GM19240 (cell line): ENCODE data around the gene NFIA.
A peak's percentile ranks its signal among the peaks of the same experiment; 100 is the strongest.

Experiments used
- DNase-seq: peaks from one replicate; pipeline ENCODE4 v3.0.0; 2011; ENCODE audit warnings: low spot score; ENCODE audit not compliant: insufficient read length

Gene NFIA

GRCh38 chr1:61295818-61296537 lies 213.6 kb downstream of the NFIA start:
- DNase-seq, result no peak

DNA sequence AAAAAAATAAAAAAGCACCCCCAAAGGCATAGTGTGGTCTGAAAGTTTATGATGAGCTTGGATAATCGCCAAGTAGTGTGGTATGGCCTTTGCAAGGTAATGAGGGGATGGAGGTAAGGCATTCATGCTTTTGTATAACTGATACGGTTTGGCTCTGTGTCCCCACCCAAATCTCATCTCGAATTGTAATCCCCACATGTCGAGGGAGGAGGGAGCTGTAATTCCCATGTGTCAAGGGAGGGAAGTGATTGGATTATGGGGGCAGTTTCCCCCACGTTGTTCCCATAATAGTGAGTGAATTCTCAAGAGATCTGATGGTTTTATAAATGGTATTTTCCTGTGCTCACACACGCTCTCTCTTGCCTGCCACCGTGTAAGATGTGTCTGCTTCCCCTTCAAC lies 215.5 kb downstream of the NFIA start:
- no peak for DNase-seq

DNA sequence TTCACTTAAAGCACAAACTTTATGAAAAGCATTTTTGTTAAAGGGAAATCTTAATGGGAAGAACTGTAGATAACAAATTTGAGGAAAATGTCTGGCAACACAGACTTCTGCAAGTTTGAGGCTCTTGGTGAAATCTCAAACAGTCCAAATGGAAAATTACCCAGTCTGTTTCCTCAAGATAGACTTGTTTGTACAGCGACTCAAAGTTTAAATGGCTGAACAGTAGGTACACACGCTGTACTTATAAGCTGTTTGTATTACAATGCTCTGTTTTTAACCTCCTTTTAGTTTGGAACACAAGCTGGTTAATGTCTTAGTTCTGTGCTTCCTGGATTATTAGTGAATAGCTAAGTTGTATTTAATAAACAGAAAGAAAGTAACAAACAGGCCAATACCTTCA lies 217.1 kb downstream of the NFIA start:
- no peak for DNase-seq

DNA sequence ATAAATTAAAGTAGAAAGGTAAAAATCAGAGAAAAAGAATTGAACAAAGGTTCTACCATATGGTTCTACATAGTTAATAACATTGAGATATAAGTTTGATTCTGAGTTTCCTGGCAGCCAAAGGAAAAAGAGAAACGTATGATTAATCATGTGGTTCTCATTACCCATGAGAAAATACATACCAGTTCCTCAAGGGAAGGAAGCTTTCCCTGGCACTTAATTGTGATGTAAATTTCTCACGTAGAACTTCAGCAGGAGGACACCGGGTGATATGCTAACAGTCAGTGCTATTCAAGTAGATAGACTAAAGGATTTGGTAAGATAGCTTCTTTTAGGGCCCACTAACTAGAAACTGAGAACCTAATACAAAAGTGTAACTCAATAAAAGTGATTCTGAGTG lies 218.5 kb downstream of the NFIA start:
- no peak for DNase-seq

DNA sequence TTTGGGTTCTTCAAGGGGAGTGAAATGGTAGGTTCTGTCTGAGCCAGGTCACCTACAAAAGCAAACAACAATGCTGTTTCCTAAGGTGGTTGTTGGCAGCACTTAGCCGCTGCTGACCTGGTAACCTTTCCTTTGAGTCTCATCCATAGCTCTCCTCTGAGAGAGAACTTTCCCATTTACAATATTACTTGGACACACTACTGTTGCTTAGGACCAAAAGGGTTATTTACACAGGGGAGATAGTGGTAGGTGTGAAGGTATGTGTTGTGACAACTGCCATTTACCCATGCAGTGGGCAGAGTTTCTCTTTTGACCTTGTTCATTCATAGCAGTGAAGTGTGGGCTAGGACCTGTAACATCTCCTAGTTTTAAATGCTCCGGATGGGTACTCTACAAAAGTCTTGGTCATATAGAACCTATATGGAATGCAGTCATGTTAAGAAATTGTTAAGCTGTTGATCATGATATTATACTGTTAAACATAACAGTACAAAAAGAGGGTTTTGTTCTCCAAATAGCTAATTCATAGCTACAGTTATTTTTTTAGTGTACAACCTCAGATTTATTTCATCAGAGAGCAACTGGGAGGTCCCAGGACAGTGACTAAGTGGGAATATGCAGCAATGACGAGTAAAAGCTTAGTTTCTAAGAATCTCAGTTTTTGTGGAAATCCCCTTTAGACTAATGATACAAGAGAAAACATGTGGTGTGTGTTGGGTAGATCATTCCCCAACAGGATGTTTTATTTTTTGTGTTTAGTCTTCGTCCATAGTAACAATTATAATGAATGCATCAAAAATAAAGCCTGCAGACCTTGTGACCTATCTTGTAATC lies 219.7 kb downstream of the NFIA start:
- no peak for DNase-seq

DNA sequence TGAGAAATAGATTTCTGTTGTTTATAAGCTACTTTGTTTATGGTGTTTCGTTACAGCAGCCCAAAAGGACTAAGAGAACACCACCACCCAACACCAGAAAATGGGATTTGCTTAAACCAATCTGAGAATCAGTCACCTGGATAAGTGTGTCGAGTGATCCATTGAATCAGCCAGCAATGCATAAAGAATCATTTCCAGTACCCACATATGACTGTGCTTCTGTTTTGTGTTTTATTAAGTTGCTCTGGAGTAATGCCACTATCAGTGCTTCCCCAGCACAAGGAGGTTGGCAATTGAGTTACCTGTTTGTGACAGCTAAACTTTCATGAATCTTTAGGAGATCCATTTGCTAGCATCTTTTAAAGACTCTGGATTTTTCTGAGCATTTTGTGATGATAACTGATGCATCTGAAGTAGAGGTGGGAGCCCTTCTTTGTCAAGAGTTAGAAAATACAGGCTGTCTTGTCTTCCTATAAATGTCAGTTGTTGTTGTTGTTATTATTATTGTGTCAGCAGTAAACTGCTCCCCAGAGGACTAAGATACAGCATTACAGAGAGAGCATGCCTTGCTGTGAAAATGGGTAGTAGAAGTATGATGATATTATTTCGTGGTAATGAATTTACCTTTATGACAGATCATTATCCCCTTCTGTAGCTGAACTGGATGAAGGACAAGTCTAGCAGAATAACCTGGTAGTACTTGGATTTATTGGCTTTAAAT lies 225.2 kb downstream of the NFIA start:
- no peak for DNase-seq

DNA sequence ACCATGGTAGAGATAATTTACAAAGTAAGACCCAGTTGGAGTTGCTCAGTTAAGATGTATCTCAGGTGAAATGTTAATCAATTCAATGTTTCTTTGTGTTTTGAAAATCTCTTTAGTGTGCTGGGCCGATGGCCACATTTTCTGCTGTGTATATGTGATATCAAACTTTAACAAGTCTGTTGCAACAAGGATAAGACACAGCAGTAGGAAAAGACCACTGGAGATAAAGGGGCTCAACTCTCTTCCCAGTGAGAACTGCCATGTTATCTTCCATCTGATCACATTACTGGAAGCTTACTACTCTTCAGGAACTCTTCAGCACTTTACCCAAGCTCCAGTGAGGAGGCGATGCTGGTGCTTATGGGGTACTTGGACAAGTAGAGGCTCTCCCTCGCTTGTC lies 227.7 kb downstream of the NFIA start:
- DNase-seq, result no peak

- no peak for DNase-seq
Observed at GRCh38 chr1:61310538-61310937, 228.2 kb downstream of the NFIA start.

GRCh38 chr1:61313906-61314422 lies 231.6 kb downstream of the NFIA start:
- no peak for DNase-seq

DNA sequence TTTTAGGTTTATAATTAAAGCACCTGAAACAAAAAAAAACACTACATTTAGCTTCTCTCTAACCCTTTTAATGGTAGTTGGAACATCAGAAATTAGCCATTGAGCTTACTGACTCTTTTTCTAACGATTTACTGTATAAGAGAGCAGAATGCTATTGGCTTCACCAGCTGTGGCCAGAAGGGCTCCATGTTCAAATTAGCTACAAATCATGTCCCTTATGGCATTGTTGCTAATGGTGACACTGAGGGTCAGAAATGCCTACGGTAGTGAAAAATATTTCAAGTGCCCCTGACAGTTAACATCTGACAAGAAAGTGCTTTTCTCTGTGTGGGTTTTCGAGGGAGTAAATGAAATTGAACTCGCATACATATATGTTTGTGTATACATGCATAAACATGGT lies 232.7 kb downstream of the NFIA start:
- no peak for DNase-seq

DNA sequence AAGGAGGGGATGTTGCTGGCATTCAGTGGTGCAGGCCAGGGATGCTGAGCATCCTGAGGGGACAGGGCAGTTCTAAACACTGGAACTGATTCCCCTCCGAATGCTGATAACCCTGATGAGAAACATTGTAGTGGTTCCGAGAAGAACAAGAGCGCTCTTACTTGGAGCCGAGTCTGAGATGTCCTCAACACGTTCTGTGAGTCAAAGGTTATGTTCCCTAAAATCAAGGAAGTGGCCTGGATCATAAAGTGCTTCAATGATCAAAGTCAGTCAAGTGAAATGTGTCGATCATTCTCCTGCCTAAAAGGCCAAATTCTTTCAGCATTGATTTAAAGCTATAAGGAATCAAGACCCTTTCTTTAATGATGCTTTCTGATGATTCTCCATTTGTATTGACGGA lies 234.1 kb downstream of the NFIA start:
- DNase-seq, result no peak

DNA sequence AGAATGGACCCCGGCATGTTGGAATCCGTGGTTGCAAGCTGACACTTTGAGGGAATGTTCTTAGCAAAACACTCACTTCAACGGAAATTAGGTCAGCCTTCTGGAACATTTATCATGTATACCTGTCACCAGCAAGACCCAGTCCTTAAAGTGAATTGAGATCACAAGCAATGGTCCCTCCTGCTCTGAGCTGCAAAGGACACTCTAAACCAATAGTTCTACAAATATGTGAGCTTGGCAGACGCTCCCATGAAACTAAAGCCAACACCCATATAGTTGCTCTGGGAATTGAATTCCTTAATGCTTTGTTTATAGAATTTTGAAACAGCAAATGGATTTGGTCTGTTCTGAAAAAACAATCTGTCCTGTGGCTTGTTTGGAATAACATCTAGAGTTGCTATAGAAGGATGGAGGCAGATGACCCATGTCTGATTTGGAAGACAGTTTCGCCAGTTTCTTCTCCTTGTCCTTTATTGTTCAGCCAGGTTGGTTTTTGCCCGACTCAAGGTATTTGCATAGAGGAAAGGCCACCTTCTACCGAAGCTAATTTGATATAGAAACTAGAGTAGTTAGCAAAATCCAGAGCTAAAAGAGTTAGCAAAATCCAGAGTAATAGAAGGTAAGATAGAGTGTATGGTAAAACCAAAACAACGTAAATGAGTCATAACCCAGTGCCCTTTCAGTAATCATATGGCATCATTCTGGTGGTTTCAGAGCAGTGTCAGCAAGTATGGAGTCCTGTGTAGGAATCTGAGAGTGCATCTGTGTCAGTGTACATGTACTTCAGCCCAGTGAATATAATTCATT lies 236.2 kb downstream of the NFIA start:
- peak; percentile 41 for DNase-seq

GRCh38 chr1:61320575-61320974 lies 238.2 kb downstream of the NFIA start:
- DNase-seq, result no peak

GRCh38 chr1:61322008-61322744 lies 239.8 kb downstream of the NFIA start:
- DNase-seq, result no peak

GRCh38 chr1:61322769-61323168 lies 240.4 kb downstream of the NFIA start:
- DNase-seq, result no peak

GRCh38 chr1:61323681-61324328 lies 241.4 kb downstream of the NFIA start:
- no peak for DNase-seq

DNA sequence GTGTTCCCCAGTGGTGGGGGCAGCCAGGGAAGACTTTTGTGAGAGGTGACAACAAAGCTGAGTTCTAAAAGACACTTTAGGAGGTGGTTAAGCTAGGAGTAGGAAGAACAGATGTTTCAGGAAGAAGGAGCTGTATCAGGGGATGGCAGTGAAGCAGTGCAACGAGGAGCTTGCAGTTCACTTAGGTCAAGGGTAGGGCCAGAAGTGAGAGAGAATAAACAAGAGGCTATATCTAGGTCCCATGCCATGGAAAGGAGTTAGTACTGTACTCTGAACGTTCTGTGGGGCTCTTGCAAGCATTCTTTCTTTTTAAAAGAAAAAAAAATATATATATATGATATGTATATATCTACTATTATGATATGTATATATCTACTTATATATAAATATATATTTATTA lies 244.4 kb downstream of the NFIA start:
- DNase-seq, result no peak

- no peak for DNase-seq
Observed at GRCh38 chr1:61327436-61327835, 245.1 kb downstream of the NFIA start.

GRCh38 chr1:61329556-61329955 lies 247.2 kb downstream of the NFIA start:
- no peak for DNase-seq

- DNase-seq, result no peak
Observed at GRCh38 chr1:61330018-61330417, 247.7 kb downstream of the NFIA start.
